ENCODE results near the gene DEXI.

The DEXI gene

GRCh38 chr16:10937068-10937859, 5.0 kb downstream of the DEXI start:
- peak overlapping the region; percentile 41 for H3K27ac ChIP-seq (ENCODE audit: low read depth, low read length)
- peak overlapping the region; percentile 34 for H3K4me3 ChIP-seq (ENCODE audit: low read length)
- H3K9ac ChIP-seq (ENCODE audit: low read length): no peak overlapping the region
- H3K27me3 ChIP-seq (ENCODE audit: control insufficient read depth, insufficient read depth, low read length): no peaks in the 10 kb centered on the region
- peaks cover 42% of the 10 kb centered on the region for H3K4me1 ChIP-seq (ENCODE audit: control insufficient read depth, insufficient read depth, low read length)
- no peaks in the 10 kb centered on the region for H3K36me3 ChIP-seq (ENCODE audit: control insufficient read depth, insufficient read depth, low read length)

GRCh38 chr16:10936272-10936984, 5.8 kb downstream of the DEXI start:
- Histone ChIP-seq H3K9ac (ENCODE audit: low read length) (no peak overlapping the region), H3K27me3 (ENCODE audit: control insufficient read depth, insufficient read depth, low read length) (no peaks in the 10 kb centered on the region), H3K4me1 (ENCODE audit: control insufficient read depth, insufficient read depth, low read length) (peaks cover 42% of the 10 kb centered on the region), H3K27ac (ENCODE audit: low read depth, low read length) (no peak overlapping the region), H3K36me3 (ENCODE audit: control insufficient read depth, insufficient read depth, low read length) (no peaks in the 10 kb centered on the region), H3K4me3 (ENCODE audit: low read length) (no peak overlapping the region)

GRCh38 chr16:10935226-10935915, 6.9 kb downstream of the DEXI start:
- no peak overlapping the region for H3K9ac ChIP-seq (ENCODE audit: low read length)
- H3K4me3 ChIP-seq (ENCODE audit: low read length): no peak overlapping the region
- no peaks in the 10 kb centered on the region for H3K27me3 ChIP-seq (ENCODE audit: control insufficient read depth, insufficient read depth, low read length)
- H3K36me3 ChIP-seq (ENCODE audit: control insufficient read depth, insufficient read depth, low read length): no peaks in the 10 kb centered on the region
- H3K27ac ChIP-seq (ENCODE audit: low read depth, low read length): no peak overlapping the region
- H3K4me1 ChIP-seq (ENCODE audit: control insufficient read depth, insufficient read depth, low read length): peaks cover 33% of the 10 kb centered on the region

GRCh38 chr16:10934325-10935107, 7.8 kb downstream of the DEXI start:
- H3K27me3 ChIP-seq (ENCODE audit: control insufficient read depth, insufficient read depth, low read length): no peaks in the 10 kb centered on the region
- no peaks in the 10 kb centered on the region for H3K36me3 ChIP-seq (ENCODE audit: control insufficient read depth, insufficient read depth, low read length)
- H3K4me1 ChIP-seq (ENCODE audit: control insufficient read depth, insufficient read depth, low read length): peaks cover 25% of the 10 kb centered on the region
- no peak overlapping the region for H3K4me3 ChIP-seq (ENCODE audit: low read length)
- H3K27ac ChIP-seq (ENCODE audit: low read depth, low read length): no peak overlapping the region
- H3K9ac ChIP-seq (ENCODE audit: low read length): no peak overlapping the region

GRCh38 chr16:10933865-10934264, 8.4 kb downstream of the DEXI start:
- Histone ChIP-seq H3K36me3 (ENCODE audit: control insufficient read depth, insufficient read depth, low read length) (no peaks in the 10 kb centered on the region), H3K4me3 (ENCODE audit: low read length) (no peak overlapping the region), H3K9ac (ENCODE audit: low read length) (no peak overlapping the region), H3K27me3 (ENCODE audit: control insufficient read depth, insufficient read depth, low read length) (no peaks in the 10 kb centered on the region), H3K27ac (ENCODE audit: low read depth, low read length) (no peak overlapping the region), H3K4me1 (ENCODE audit: control insufficient read depth, insufficient read depth, low read length) (peaks cover 18% of the 10 kb centered on the region)

- no peaks in the 10 kb centered on the region for H3K36me3 ChIP-seq (ENCODE audit: control insufficient read depth, insufficient read depth, low read length)
- no peak overlapping the region for H3K4me3 ChIP-seq (ENCODE audit: low read length)
- H3K9ac ChIP-seq (ENCODE audit: low read length): no peak overlapping the region
- no peak overlapping the region for H3K27ac ChIP-seq (ENCODE audit: low read depth, low read length)
- H3K27me3 ChIP-seq (ENCODE audit: control insufficient read depth, insufficient read depth, low read length): no peaks in the 10 kb centered on the region
- peaks cover 12% of the 10 kb centered on the region for H3K4me1 ChIP-seq (ENCODE audit: control insufficient read depth, insufficient read depth, low read length)
Observed at GRCh38 chr16:10932959-10933710, 9.1 kb downstream of the DEXI start.

- Histone ChIP-seq H3K27ac (ENCODE audit: low read depth, low read length) (no peak overlapping the region), H3K4me1 (ENCODE audit: control insufficient read depth, insufficient read depth, low read length) (peaks cover 6% of the 10 kb centered on the region)
Observed at GRCh38 chr16:10931977-10932632, 10.2 kb downstream of the DEXI start.

GRCh38 chr16:10931134-10931533, 11.1 kb downstream of the DEXI start:
- Histone ChIP-seq H3K4me3 (ENCODE audit: low read length) (no peak overlapping the region), H3K4me1 (ENCODE audit: control insufficient read depth, insufficient read depth, low read length) (peaks cover 3% of the 10 kb centered on the region), H3K27me3 (ENCODE audit: control insufficient read depth, insufficient read depth, low read length) (no peaks in the 10 kb centered on the region)

More at GRCh38 chr16:10931977-10932632, 10.2 kb downstream of the DEXI start:
- Histone ChIP-seq H3K36me3 (ENCODE audit: control insufficient read depth, insufficient read depth, low read length) (no peaks in the 10 kb centered on the region), H3K4me3 (ENCODE audit: low read length) (no peak overlapping the region), H3K27me3 (ENCODE audit: control insufficient read depth, insufficient read depth, low read length) (no peaks in the 10 kb centered on the region), H3K9ac (ENCODE audit: low read length) (no peak overlapping the region)

GRCh38 chr16:10930755-10931093, 11.5 kb downstream of the DEXI start:
- Histone ChIP-seq H3K4me1 (ENCODE audit: control insufficient read depth, insufficient read depth, low read length) (peaks cover 3% of the 10 kb centered on the region), H3K36me3 (ENCODE audit: control insufficient read depth, insufficient read depth, low read length) (no peaks in the 10 kb centered on the region), H3K4me3 (ENCODE audit: low read length) (no peak overlapping the region), H3K27me3 (ENCODE audit: control insufficient read depth, insufficient read depth, low read length) (no peaks in the 10 kb centered on the region), H3K9ac (ENCODE audit: low read length) (no peak overlapping the region), H3K27ac (ENCODE audit: low read depth, low read length) (no peak overlapping the region)

More at GRCh38 chr16:10931134-10931533, 11.1 kb downstream of the DEXI start:
- Histone ChIP-seq H3K9ac (ENCODE audit: low read length) (no peak overlapping the region), H3K27ac (ENCODE audit: low read depth, low read length) (no peak overlapping the region), H3K36me3 (ENCODE audit: control insufficient read depth, insufficient read depth, low read length) (no peaks in the 10 kb centered on the region)

- H3K36me3 ChIP-seq (ENCODE audit: control insufficient read depth, insufficient read depth, low read length): no peaks in the 10 kb centered on the region
- no peak overlapping the region for H3K9ac ChIP-seq (ENCODE audit: low read length)
- no peak overlapping the region for H3K4me3 ChIP-seq (ENCODE audit: low read length)
- H3K27me3 ChIP-seq (ENCODE audit: control insufficient read depth, insufficient read depth, low read length): no peaks in the 10 kb centered on the region
- H3K4me1 ChIP-seq (ENCODE audit: control insufficient read depth, insufficient read depth, low read length): no peaks in the 10 kb centered on the region
- H3K27ac ChIP-seq (ENCODE audit: low read depth, low read length): no peak overlapping the region
Observed at GRCh38 chr16:10929853-10930754, 12.2 kb downstream of the DEXI start.
